CD14-positive monocyte (primary cell): ENCODE measurements around the gene WFDC10A. TPM values are rescaled to one million over a fixed set of nuclear protein-coding genes. Genes with fewer than 3 reads are reported as not detected.
"Not testable (repeated sequence)": the region's sequence is repeated elsewhere in the genome, so short reads cannot be mapped to it uniquely, and the experiment has no call there.

Source experiments
- DNase-seq, 3 donors: peaks; one replicate each; pipeline ENCODE4 v3.0.0-alpha.2; 2011 to 2022
- H2AFZ ChIP-seq: 2 replicates; pipeline ENCODE4 v1.6.0; 2012; ENCODE audit warnings: mild to moderate bottlenecking, low read depth, low read length, inconsistent platforms; ENCODE audit not compliant: insufficient read depth, poor library complexity, severe bottlenecking
- H3K27ac ChIP-seq, 2 donors: 1 replicate in 1 of 2; 2 replicates in 1 of 2; pipeline ENCODE4 v1.5.1; 2012 to 2013; ENCODE audit warnings: low read length in 2 of 2, control low read depth in 1 of 2, inconsistent platforms in 1 of 2, low read depth in 1 of 2, mild to moderate bottlenecking in 1 of 2
- H3K27me3 ChIP-seq, 2 donors: one replicate each; pipeline versions ENCODE4 v1.6.0 to v1.6.1; 2011 to 2013; ENCODE audit warnings: low read length in 2 of 2; ENCODE audit not compliant: control insufficient read depth in 2 of 2, insufficient read depth in 2 of 2
- H3K36me3 ChIP-seq, 2 donors: replicated peaks in 1 of 2; 1 replicate in 1 of 2; 2 replicates in 1 of 2; pipeline versions ENCODE4 v1.5.1 to v1.6.1; 2012 to 2013; ENCODE audit warnings: low read length in 2 of 2, control low read depth in 1 of 2, inconsistent platforms in 1 of 2, mild to moderate bottlenecking in 1 of 2; ENCODE audit not compliant: insufficient read depth in 2 of 2, control insufficient read depth in 1 of 2
- H3K4me1 ChIP-seq, 2 donors: 1 replicate in 1 of 2; 2 replicates in 1 of 2; pipeline versions ENCODE4 v1.5.1 to v1.6.1; 2012 to 2013; ENCODE audit warnings: low read length in 2 of 2, control low read depth in 1 of 2, inconsistent platforms in 1 of 2, mild to moderate bottlenecking in 1 of 2, moderate library complexity in 1 of 2; ENCODE audit not compliant: insufficient read depth in 2 of 2, control insufficient read depth in 1 of 2
- H3K4me2 ChIP-seq: replicated peaks from 2 replicates; pipeline ENCODE3; 2012; ENCODE audit warnings: low read length, moderate library complexity, mild to moderate bottlenecking; ENCODE audit not compliant: poor library complexity, severe bottlenecking; ENCODE audit errors: extremely low read depth
- H3K4me3 ChIP-seq, 3 experiments: fragments of 200-600 bp in 1 of 3; sonication (generic) in 1 of 3; replicated peaks in 1 of 3; 1 replicate in 2 of 3; 2 replicates in 1 of 3; pipeline ENCODE4 v1.5.1; 2011 to 2013; ENCODE audit warnings: low read length in 3 of 3, mild to moderate bottlenecking in 3 of 3, control low read depth in 2 of 3, low read depth in 2 of 3, inconsistent platforms in 1 of 3, moderate library complexity in 1 of 3
- H3K79me2 ChIP-seq: 2 replicates; pipeline ENCODE4 v1.6.0; 2012; ENCODE audit warnings: mild to moderate bottlenecking, control low read depth, inconsistent platforms, low read length, moderate library complexity; ENCODE audit not compliant: insufficient read depth
- H3K9ac ChIP-seq: 2 replicates; pipeline ENCODE4 v1.6.0; 2017; ENCODE audit warnings: low read length, mild to moderate bottlenecking; ENCODE audit not compliant: insufficient read depth, poor library complexity, severe bottlenecking
- H3K9me3 ChIP-seq, 2 donors: replicated peaks in 1 of 2; 1 replicate in 1 of 2; 2 replicates in 1 of 2; pipeline versions ENCODE4 v1.5.1 to v1.6.1; 2012 to 2013; ENCODE audit warnings: low read length in 2 of 2, control low read depth in 1 of 2; ENCODE audit not compliant: control insufficient read depth in 1 of 2, insufficient read depth in 1 of 2
- H4K20me1 ChIP-seq: 2 replicates; pipeline ENCODE4 v1.6.0; 2012; ENCODE audit warnings: mild to moderate bottlenecking, low read length, control low read depth, moderate library complexity; ENCODE audit not compliant: insufficient read depth
- H3K27ac Mint-ChIP-seq, 7 donors: one replicate each; pipeline ENCODE4 v1.8.0; 2020; ENCODE audit warnings: mild to moderate bottlenecking in 7 of 7, mixed read lengths in 7 of 7, moderate library complexity in 6 of 7, inconsistent platforms in 2 of 7
- H3K27me3 Mint-ChIP-seq, 3 donors: one replicate each; pipeline ENCODE4 v1.8.0; 2021 to 2022; ENCODE audit warnings: low read depth in 3 of 3, mild to moderate bottlenecking in 3 of 3, mixed read lengths in 3 of 3, moderate library complexity in 3 of 3, inconsistent platforms in 1 of 3
- H3K36me3 Mint-ChIP-seq, 2 donors: one replicate each; pipeline ENCODE4 v1.8.0; 2020; ENCODE audit warnings: mixed read lengths in 2 of 2, inconsistent platforms in 1 of 2, mild to moderate bottlenecking in 1 of 2
- H3K4me1 Mint-ChIP-seq: one replicate; pipeline ENCODE4 v1.8.0; 2020; ENCODE audit warnings: mild to moderate bottlenecking, mixed read lengths
- H3K4me3 Mint-ChIP-seq, 2 donors: one replicate each; pipeline ENCODE4 v1.8.0; 2020; ENCODE audit warnings: mild to moderate bottlenecking in 2 of 2, mixed read lengths in 2 of 2, moderate library complexity in 1 of 2
- H3K9me3 Mint-ChIP-seq, 7 donors: one replicate each; pipeline ENCODE4 v1.8.0; 2020 to 2022; ENCODE audit warnings: mixed read lengths in 7 of 7, mild to moderate bottlenecking in 6 of 7, moderate library complexity in 6 of 7, inconsistent platforms in 2 of 7
- CTCF ChIP-seq: fragments of 200-600 bp; IDR thresholded peaks from one replicate; pipeline ENCODE4 v1.8.0; 2022; ENCODE audit warnings: antibody characterized with exemption, mild to moderate bottlenecking
- WGBS: methylation state at CpG from one replicate; pipeline ENCODE4 v1.1.5; 2013; ENCODE audit warnings: missing lambda C conversion rate; ENCODE audit not compliant: insufficient coverage; 5-methylcytosine and 5-hydroxymethylcytosine counted together
- intact Hi-C, 2 donors: fragments of 100-400 bp; cut with micrococcal nuclease; formaldehyde crosslinking; loops; one replicate each; pipeline versions ENCODE4 v1.15.0 to v1.15.1; 2023
- polyA plus RNA-seq, 3 donors: library from polyadenylated mRNA; depleted of rRNA in 1 of 3; unstranded in 2 of 3; stranded (reverse) in 1 of 3; fragments of 300-500 nt in 2 of 3; fragments of >200 nt in 1 of 3; fragmentation: Illumina TruSeq in 2 of 3; gene quantifications; 1 replicate in 2 of 3; 2 replicates in 1 of 3; pipeline ENCODE4 v1.2.3, GENCODE V29; 2012 to 2021

Gene WFDC10A
- polyA plus RNA-seq, 3 donors: not detected

GRCh38 chr20:45649312-45649863, 19.8 kb downstream of the WFDC10A start:
- no peak overlapping the region for H3K4me3 ChIP-seq
- H2AFZ ChIP-seq: no peak overlapping the region
- no peaks in the 10 kb centered on the region for H3K27me3 ChIP-seq
- no peaks in the 10 kb centered on the region for H3K79me2 ChIP-seq
- H3K9me3 ChIP-seq: peaks cover 0 to 7% of the 10 kb centered on the region in 2 donors
- H3K36me3 ChIP-seq: no peaks in the 10 kb centered on the region
- no peak overlapping the region for H3K27ac Mint-ChIP-seq
- H3K4me3 Mint-ChIP-seq: no peak overlapping the region
- no peaks in the 10 kb centered on the region for H4K20me1 ChIP-seq
- H3K4me1 ChIP-seq: no peaks in the 10 kb centered on the region
- DNase-seq: no peak
- TF ChIP-seq CTCF: no peak
- no peak overlapping the region for H3K27ac ChIP-seq
- WGBS: 97% methylated on average over 5 of the region's 6 CpGs
- H3K9ac ChIP-seq: no peak overlapping the region
- no peak overlapping the region for H3K4me2 ChIP-seq
- no peaks in the 10 kb centered on the region for H3K36me3 Mint-ChIP-seq
- H3K27me3 Mint-ChIP-seq: peaks cover 2 to 4% (median 4%) of the 10 kb centered on the region in 3 donors
- intact Hi-C loops: no loop called here
- H3K9me3 Mint-ChIP-seq: peaks cover 5 to 16% (median 8%) of the 10 kb centered on the region in 7 donors
- H3K4me1 Mint-ChIP-seq: no peaks in the 10 kb centered on the region

- H3K27me3 Mint-ChIP-seq, H3K4me3 Mint-ChIP-seq, H3K79me2 ChIP-seq: not testable (repeated sequence)
Observed at GRCh38 chr20:45651726-45652125, 22.2 kb downstream of the WFDC10A start.

GRCh38 chr20:45657038-45657437, 27.5 kb downstream of the WFDC10A start:
- H3K27me3 ChIP-seq, H3K36me3 ChIP-seq, H3K4me3 ChIP-seq, H2AFZ ChIP-seq, intact Hi-C loops, H3K4me2 ChIP-seq, H3K4me3 Mint-ChIP-seq, H3K79me2 ChIP-seq, H3K4me1 Mint-ChIP-seq, H3K27ac ChIP-seq, H3K9ac ChIP-seq, DNase-seq, H4K20me1 ChIP-seq, H3K36me3 Mint-ChIP-seq, H3K27me3 Mint-ChIP-seq, H3K4me1 ChIP-seq, H3K27ac Mint-ChIP-seq, H3K9me3 ChIP-seq: not testable (repeated sequence)
- H3K9me3 Mint-ChIP-seq: peaks cover 0 to 13% (median 4%) of the 10 kb centered on the region in 7 donors
- no CpG with 5 or more reads among the region's 3 CpGs for WGBS

More at GRCh38 chr20:45651726-45652125, 22.2 kb downstream of the WFDC10A start:
- H3K4me1 Mint-ChIP-seq, H3K27me3 ChIP-seq, H3K4me3 ChIP-seq, H3K4me2 ChIP-seq, DNase-seq, intact Hi-C loops, H3K36me3 Mint-ChIP-seq, H4K20me1 ChIP-seq, H2AFZ ChIP-seq, H3K9ac ChIP-seq, H3K4me1 ChIP-seq, H3K27ac ChIP-seq, H3K36me3 ChIP-seq, H3K27ac Mint-ChIP-seq, H3K9me3 ChIP-seq: not testable (repeated sequence)
- WGBS: 93% methylated on average over 7 of the region's 7 CpGs
- peaks cover 1 to 11% (median 9%) of the 10 kb centered on the region in 7 donors for H3K9me3 Mint-ChIP-seq
